ENCODE results near the gene MVK. TPM values are rescaled to one million over a fixed set of nuclear protein-coding genes. Genes with fewer than 3 reads are reported as not detected.

The MVK gene
- total and polyA plus RNA-seq, 9 donors, result 7.4 to 66.4 (median 18.6) TPM

DNA sequence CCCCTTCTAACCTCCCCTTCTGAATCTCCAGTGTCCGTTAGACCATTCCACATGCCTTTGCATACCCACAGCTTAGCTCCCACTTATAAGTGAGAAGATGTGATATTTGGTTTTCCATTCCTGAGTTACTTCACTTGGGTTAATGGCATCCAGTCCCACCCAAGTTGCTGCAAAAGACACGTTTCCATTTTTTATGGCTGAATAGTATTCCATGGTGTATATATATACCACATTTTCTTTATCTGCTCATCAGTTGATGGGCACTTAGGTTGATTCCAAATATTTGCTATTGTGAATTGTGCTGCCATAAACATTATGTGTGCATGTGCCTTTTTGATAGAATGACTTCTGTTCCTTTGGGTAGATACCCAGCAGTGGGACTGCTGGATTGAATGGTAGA, 67.8 kb downstream of the MVK start:
- no peak overlapping the region for H3K4me3 ChIP-seq
- TF ChIP-seq POLR2A (IDR thresholded peaks at IDR 0.05) (no peak), EP300 (IDR thresholded peaks at IDR 0.05) (no peak)
- TF ChIP-seq, protein P1, sequence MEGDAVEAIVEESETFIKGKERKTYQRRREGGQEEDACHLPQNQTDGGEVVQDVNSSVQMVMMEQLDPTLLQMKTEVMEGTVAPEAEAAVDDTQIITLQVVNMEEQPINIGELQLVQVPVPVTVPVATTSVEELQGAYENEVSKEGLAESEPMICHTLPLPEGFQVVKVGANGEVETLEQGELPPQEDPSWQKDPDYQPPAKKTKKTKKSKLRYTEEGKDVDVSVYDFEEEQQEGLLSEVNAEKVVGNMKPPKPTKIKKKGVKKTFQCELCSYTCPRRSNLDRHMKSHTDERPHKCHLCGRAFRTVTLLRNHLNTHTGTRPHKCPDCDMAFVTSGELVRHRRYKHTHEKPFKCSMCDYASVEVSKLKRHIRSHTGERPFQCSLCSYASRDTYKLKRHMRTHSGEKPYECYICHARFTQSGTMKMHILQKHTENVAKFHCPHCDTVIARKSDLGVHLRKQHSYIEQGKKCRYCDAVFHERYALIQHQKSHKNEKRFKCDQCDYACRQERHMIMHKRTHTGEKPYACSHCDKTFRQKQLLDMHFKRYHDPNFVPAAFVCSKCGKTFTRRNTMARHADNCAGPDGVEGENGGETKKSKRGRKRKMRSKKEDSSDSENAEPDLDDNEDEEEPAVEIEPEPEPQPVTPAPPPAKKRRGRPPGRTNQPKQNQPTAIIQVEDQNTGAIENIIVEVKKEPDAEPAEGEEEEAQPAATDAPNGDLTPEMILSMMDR (IDR thresholded peaks at IDR 0.05), result no peak
- H3K36me3 ChIP-seq, result no peaks in the 10 kb centered on the region
- intact Hi-C loops (cut with DNase I), result no loop called here
- no peak for DNase-seq
- H3K27ac ChIP-seq, result no peak overlapping the region
- H3K4me1 ChIP-seq (ENCODE audit: insufficient read depth), result no peaks in the 10 kb centered on the region
- H3K9me3 ChIP-seq, result no peaks in the 10 kb centered on the region
- 82 to 88% (median 87%) methylated on average over 2 of the region's 2 CpGs for WGBS, 3 donors
- H3K27me3 ChIP-seq, result no peaks in the 10 kb centered on the region

DNA sequence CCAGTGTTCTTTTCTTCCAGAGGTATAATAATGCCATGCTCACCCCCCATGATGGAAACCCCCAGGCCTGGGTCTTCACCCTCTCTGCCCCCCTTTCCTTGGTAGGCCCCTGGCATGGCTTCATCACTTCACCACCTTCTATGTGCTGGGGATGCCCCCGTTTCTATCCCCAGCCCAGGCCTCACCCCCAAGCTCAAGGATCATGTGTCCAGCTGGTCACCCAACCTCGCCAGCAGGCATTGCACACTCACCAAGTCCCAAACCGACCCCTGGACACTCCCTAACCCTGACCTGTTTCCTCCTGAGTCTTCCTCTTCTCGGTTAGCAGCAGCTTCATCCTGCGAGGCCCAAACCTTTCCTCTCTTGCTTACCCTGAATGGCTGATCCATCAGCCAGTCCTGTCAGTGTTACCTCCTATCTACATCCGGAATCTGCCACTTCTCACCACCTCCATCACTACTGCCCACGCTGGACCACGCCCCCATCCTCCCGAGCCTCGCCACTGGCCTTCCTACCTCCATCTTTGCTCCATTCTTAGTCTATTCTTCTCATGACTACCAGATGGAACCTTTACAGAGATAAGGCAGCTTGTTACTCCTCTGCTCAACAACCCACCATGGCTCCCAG, 69.0 kb downstream of the MVK start:
- WGBS, 3 donors, result 70 to 77% (median 72%) methylated on average over 10 of the region's 10 CpGs
- no peak for DNase-seq
- Histone ChIP-seq H3K4me3 (no peak overlapping the region), H3K4me1 (ENCODE audit: insufficient read depth) (no peaks in the 10 kb centered on the region), H3K27me3 (no peaks in the 10 kb centered on the region), H3K9me3 (no peaks in the 10 kb centered on the region), H3K27ac (no peak overlapping the region), H3K36me3 (no peaks in the 10 kb centered on the region)
- TF ChIP-seq, protein P1 (IDR thresholded peaks at IDR 0.05), result no peak
- no peak for TF ChIP-seq POLR2A (IDR thresholded peaks at IDR 0.05)
- TF ChIP-seq EP300 (IDR thresholded peaks at IDR 0.05), result no peak
- intact Hi-C loops (cut with DNase I), result no loop called here

DNA sequence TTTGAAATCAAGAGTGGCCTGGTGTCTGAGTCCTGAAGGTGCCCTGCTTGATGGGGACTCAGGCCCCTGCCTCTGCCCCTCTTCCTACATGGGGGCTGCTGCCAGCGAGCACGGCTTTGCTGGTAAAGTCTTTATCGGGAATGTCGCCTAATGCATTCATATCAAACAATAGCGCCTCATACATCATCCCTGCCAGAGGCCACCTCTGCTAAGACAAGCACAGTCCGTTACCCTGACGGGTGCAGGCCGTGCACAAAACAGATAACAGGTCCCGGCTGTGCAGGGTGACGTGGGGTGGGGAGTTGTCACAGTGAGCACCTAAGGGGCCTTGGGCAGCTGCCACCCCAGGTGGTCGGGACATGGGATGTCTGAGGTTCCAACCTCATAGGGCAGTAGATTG, 71.6 kb downstream of the MVK start:
- WGBS, 3 donors, result 52 to 59% (median 58%) methylated on average over 11 of the region's 11 CpGs
- Histone ChIP-seq H3K27ac (no peak overlapping the region), H3K36me3 (no peaks in the 10 kb centered on the region), H3K9me3 (no peaks in the 10 kb centered on the region), H3K27me3 (no peaks in the 10 kb centered on the region), H3K4me3 (no peak overlapping the region), H3K4me1 (ENCODE audit: insufficient read depth) (no peaks in the 10 kb centered on the region)
- DNase-seq, result no peak
- TF ChIP-seq POLR2A (IDR thresholded peaks at IDR 0.05) (no peak), EP300 (IDR thresholded peaks at IDR 0.05) (no peak)
- TF ChIP-seq, protein P1 (IDR thresholded peaks at IDR 0.05), result no peak
- intact Hi-C loops (cut with DNase I), result no loop called here

DNA sequence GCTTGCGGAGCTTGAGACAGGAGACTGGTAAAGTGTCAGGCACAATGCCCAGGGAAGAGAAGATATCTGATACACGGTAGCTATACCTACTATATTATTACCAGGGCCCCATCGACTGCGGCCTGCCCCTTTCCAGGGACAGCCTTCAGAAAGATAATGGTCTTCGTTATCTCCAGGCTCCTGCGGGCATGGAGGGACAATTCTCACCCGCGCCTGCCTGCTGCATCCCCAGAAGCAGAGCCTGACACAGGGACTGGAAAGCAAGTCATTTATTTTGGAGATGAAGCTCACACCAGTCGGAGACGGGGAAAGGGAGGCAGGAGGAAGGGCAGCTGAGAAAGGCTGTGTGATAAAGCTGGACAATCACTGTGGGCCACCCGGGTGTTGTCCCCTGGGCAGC, 72.1 kb downstream of the MVK start:
- no peaks in the 10 kb centered on the region for H3K9me3 ChIP-seq

More for the DNA sequence above, 72.1 kb downstream of the MVK start:
- TF ChIP-seq POLR2A (IDR thresholded peaks at IDR 0.05) (no peak), EP300 (IDR thresholded peaks at IDR 0.05) (no peak)
- TF ChIP-seq, protein P1 (IDR thresholded peaks at IDR 0.05), result no peak
- Histone ChIP-seq H3K27me3 (no peaks in the 10 kb centered on the region), H3K27ac (no peak overlapping the region), H3K4me3 (no peak overlapping the region), H3K4me1 (ENCODE audit: insufficient read depth) (no peaks in the 10 kb centered on the region), H3K36me3 (no peaks in the 10 kb centered on the region)
- intact Hi-C loops (cut with DNase I), result no loop called here
- DNase-seq, result no peak
- 66 to 76% (median 67%) methylated on average over 11 of the region's 11 CpGs for WGBS, 3 donors

Other genes starting within 250 kb of the MVK start
- gene MYO1H, start 225.9 kb upstream of the MVK start, total RNA-seq, result under 1 TPM in 2 of 7 donors, not detected in 5; 0.12 to 0.34 TPM
- gene MYO1H, start 225.9 kb upstream of the MVK start, polyA plus RNA-seq, result under 1 TPM in 1 of 2 donors, not detected in 1; 0.12 TPM
- gene KCTD10, start 96.5 kb upstream of the MVK start, total RNA-seq, result 10 to 100 TPM; 21.9 to 47.9 (median 38.0) TPM
- gene KCTD10, start 96.5 kb upstream of the MVK start, polyA plus RNA-seq, result 10 to 100 TPM; 21.6 to 70.6 TPM
- gene UBE3B, start 96.2 kb upstream of the MVK start, total RNA-seq, result 10 to 100 TPM; 21.9 to 53.4 (median 33.5) TPM
- gene UBE3B, start 96.2 kb upstream of the MVK start, polyA plus RNA-seq, result 10 to 100 TPM; 12.1 to 27.8 TPM
- gene MMAB, start 290 bp upstream of the MVK start, total RNA-seq, result 10 to 100 TPM; 20.2 to 94.9 (median 41.0) TPM
- gene MMAB, start 290 bp upstream of the MVK start, polyA plus RNA-seq, result 10 to 100 TPM; 21.5 to 33.2 TPM
- 10 to 100 TPM in 5 of 7 donors, 1 to 10 TPM in 2; 7.2 to 28.4 (median 15.3) TPM for gene FAM222A, start 140.0 kb downstream of the MVK start, total RNA-seq
- 10 to 100 TPM in 1 of 2 donors, 1 to 10 TPM in 1; 4.8 to 11.5 TPM for gene FAM222A, start 140.0 kb downstream of the MVK start, polyA plus RNA-seq